ENCODE data around the gene TMEM91.
"Not testable (repeated sequence)": the region's sequence is repeated elsewhere in the genome, so short reads cannot be mapped to it uniquely, and the experiment has no call there.

TMEM91 gene

DNA sequence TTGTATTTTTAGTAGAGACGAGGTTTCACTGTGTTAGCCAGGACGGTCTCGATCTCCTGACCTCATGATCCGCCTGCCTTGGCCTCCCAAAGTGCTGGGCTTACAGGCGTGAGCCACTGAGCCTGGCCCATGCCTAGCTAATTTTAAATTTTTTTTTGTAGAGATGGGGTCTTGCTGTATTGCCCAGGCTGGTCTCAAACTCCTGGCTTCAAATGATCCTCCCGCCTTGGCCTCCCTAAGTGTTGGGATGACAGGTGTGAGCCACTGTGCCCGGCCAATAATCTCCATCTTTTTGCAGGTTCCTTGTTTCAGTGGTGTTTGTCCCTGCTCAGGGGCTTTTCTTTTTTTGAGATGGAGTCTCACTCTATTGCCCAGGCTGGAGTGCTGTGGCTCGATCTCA, 5.2 kb downstream of the TMEM91 start:
- not testable (repeated sequence) for DNase-seq

DNA sequence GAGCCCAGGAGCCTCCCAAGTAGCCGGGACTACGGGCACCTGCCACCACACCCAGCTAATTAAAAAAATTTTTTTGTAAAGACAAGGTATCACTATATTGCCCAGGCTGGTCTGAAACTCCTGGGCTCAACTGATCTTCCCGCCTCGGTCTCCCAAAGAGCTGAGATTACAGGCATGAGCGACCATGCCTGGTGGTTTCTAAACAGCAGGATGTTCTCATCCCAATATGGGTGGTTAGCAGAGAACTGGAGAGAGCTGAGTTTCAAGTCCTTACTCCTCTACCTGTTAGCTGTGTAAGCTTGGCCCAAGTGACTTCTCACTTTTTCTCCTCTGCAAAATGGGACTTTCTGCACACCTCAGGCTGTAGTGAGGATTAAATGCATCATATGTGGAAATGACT, 8.0 kb downstream of the TMEM91 start:
- no peak for DNase-seq

DNA sequence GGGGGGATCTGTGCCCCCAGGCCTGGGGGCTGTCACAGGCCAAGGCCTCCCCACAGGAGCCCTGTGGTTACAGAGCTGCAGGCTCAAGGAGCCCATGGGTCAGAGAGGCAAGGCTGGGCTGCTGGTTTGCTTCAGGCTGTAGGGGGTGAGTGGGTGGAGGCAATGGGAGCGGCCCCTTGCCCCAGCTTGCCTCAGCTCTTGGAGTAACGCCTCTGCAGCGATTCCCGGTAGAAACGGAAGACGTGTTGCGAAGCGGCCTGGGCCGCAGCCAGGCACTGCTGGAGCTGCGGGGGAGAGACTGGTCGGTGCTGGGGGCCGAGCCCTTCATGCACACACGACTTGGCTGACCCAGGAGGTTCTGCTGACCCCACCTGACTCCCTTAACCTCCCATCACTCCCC, 10.1 kb downstream of the TMEM91 start:
- no peak for DNase-seq

DNA sequence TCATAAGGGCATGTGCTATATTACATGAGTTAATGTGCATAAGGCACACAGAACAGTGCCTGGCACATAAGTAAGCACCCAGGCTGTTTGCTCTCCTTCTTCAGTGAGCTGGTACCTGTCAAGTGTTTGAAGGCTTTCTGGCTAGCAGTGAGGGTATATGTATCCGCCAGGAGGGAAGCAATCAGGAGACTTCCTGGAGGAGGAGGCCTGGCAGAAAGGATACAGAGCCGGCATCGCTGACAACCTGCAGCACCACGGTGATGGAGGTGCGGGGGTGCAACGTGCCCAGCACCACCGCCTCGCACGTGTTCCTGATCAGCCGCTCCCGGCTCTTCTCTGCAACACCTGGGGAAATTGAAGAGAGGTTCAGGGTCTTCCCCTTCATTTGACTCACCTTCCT, 15.3 kb downstream of the TMEM91 start:
- no peak for DNase-seq

GRCh38 chr19:41392775-41393174, 16.4 kb downstream of the TMEM91 start:
- no peak for DNase-seq

- DNase-seq, result no peak
Measured at GRCh38 chr19:41395355-41395754, 19.0 kb downstream of the TMEM91 start.

GRCh38 chr19:41397086-41398049, 21.0 kb downstream of the TMEM91 start, which contains the start of the genes BCKDHA and EXOSC5:
Gene BCKDHA, plus strand, starts transcription at chr19:41397818. Its CDS starts 10 bp downstream, at chr19:41397828.
Gene EXOSC5, minus strand, starts transcription at chr19:41397359. Its CDS starts 31 bp downstream, at chr19:41397328.
- peak; percentile 99 for DNase-seq

DNA sequence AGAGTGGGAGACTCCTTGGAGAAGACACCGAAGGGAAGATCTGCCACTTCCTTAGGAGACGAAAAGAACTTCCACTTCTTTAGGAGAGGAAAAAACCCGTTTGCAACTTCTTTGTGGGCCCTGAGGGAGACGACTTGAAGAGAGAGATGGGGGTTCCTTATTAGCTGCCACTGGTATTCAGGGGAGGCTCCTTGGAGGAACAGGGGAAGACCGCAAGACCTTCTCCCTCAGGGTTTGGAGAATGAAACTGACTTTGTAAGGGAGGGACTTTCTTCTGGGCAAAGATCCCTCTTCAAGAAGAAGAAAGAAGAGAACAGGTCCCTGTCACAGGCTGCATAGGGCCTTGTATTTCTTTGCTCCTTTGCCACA, 21.7 kb downstream of the TMEM91 start:
- DNase-seq, result no peak

DNA sequence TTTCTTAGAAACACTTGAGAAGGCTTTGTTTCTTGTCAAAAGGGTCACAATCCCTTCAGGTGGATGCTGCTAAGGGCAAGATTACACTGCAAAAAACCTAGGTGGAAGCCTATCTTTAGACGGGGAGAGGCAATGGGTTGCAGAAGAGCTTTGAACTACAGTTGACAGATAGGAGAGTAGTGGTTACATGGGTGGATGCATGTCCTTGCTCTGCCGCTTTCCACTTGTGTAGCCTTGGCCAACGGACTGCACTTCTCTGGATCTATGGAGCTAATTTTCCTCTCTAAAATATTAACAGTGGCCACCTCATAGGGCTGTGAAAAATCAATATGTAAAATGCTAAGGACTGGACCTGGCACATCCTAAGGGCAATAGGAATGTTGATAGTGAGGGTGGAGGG, 22.3 kb downstream of the TMEM91 start:
- DNase-seq, result no peak

- no peak for DNase-seq
Measured at GRCh38 chr19:41399091-41399490, 22.8 kb downstream of the TMEM91 start.

GRCh38 chr19:41399525-41399924, 23.2 kb downstream of the TMEM91 start:
- no peak for DNase-seq

GRCh38 chr19:41401483-41401882, 25.1 kb downstream of the TMEM91 start:
- no peak for DNase-seq

DNA sequence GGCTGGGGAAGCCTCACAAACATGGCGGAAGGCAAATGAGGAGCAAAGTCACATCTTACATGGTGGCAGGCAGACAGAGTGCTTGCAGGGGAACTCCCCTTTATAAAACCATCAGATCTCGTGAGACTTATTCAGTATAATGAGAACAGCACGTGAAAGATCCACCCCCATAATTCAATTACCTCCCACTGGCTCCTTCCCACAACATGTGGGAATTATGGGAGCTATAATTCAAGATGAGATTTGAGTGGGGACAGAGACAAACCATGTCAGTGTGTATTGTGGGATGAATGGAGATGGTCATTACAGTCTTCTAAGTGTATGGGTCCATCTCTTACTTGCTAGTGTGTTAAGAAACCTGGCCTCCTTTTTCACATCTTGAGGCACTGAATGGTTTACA, 25.7 kb downstream of the TMEM91 start:
- no peak for DNase-seq

- DNase-seq, result no peak
Measured at GRCh38 chr19:41403181-41403970, 27.0 kb downstream of the TMEM91 start.

- DNase-seq, result no peak
Measured at GRCh38 chr19:41405776-41406175, 29.4 kb downstream of the TMEM91 start.

DNA sequence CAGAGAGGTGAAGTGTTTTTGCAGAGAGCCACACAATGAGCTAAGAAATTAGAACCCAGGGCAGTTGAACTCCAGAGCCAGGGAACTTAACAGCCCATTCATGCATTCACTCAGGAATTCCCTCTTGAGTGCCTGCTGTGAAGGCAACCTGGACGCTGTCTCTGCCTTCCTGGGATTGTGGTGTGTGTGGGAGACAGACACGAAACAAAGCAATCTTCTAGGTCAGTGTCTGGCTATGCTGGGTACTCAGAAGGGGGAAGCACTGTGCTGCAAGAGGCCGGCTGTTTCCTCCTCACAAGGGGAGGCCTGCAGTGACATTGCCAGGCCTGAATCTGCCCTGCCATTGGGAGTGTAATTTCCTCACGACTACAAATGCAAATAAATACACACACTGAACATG, 30.9 kb downstream of the TMEM91 start:
- no peak for DNase-seq

GRCh38 chr19:41408256-41408655, 31.9 kb downstream of the TMEM91 start:
- DNase-seq, result no peak

GRCh38 chr19:41408846-41409245, 32.5 kb downstream of the TMEM91 start:
- DNase-seq, result not testable (repeated sequence)

- no peak for DNase-seq
Measured at GRCh38 chr19:41409288-41409687, 33.0 kb downstream of the TMEM91 start.

GRCh38 chr19:41410336-41411054, 34.2 kb downstream of the TMEM91 start:
- DNase-seq, result no peak

DNA sequence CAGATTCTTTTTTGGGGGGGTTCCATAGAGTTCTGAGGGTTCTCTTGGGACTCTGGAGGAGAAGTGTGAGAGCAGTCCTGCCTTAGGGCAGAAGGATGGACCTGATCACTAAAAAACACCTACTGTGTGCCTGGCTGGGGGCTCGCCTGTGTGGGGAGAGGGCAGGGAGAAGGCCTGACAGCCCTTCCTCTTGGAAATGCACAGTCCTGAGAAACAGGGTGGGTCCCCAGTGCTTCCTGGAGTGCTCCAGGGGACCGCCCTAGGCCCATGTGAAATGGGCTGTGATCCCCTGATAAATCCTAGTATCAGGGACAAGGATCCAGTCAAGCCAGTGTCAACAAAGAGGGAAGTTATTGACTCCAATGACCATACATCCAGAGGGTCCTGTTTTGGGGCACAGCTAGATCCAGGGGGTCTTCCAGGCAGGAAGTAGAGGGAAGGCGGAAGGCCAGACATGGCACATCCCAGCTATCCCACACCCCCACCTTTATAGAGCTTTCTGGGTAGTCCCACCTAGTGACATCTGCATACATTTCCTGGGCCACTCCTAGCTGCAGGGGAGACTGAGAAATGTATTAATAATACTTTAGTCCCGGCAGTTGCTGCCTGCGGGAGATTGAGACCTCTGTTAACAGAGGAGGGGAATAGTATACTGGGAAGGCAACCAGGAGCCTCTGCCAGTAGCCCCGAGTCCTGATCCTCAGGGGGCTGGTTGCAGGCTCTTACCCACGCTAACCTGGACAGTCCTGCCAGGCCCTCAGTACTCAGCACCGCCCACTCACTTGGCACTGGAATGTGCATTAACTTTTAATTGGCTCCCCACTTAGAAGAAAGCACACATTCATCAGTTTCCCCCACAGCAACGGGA, 35.0 kb downstream of the TMEM91 start:
- no peak for DNase-seq

- DNase-seq, result no peak
Measured at GRCh38 chr19:41411968-41412265, 35.6 kb downstream of the TMEM91 start.

All from right hindlimb (tissue), 1 donor.